Activated CD8-positive, alpha-beta memory T cell treated with anti-CD3 and anti-CD28 coated beads, Interleukin-2, amount 50 U/mL, for 4 hours (primary cell): Measurements from ENCODE around the gene PDZD2.

Experiments
- DNase-seq: peaks from one replicate; pipeline ENCODE4 v3.0.0-alpha.2; 2020

The PDZD2 gene

GRCh38 chr5:31890046-31890445, 251.1 kb downstream of the PDZD2 start:
- DNase-seq = no peak

- DNase-seq = no peak
Measured at GRCh38 chr5:31894141-31894540, 255.2 kb downstream of the PDZD2 start.

GRCh38 chr5:31895199-31895820, 256.4 kb downstream of the PDZD2 start:
- DNase-seq = no peak

- no peak for DNase-seq
Measured at GRCh38 chr5:31898036-31898632, 259.2 kb downstream of the PDZD2 start.

- no peak for DNase-seq
Measured at GRCh38 chr5:31900296-31900865, 261.4 kb downstream of the PDZD2 start.

GRCh38 chr5:31901807-31902530, 263.0 kb downstream of the PDZD2 start:
- DNase-seq = no peak

- DNase-seq = no peak
Measured at GRCh38 chr5:31908396-31908795, 269.5 kb downstream of the PDZD2 start.

GRCh38 chr5:31909073-31909472, 270.1 kb downstream of the PDZD2 start:
- no peak for DNase-seq

- DNase-seq = no peak
Measured at GRCh38 chr5:31911291-31912265, 272.6 kb downstream of the PDZD2 start.

- DNase-seq = no peak
Measured at GRCh38 chr5:31913808-31914207, 274.9 kb downstream of the PDZD2 start.

GRCh38 chr5:31916327-31916726, 277.4 kb downstream of the PDZD2 start:
- no peak for DNase-seq

- no peak for DNase-seq
Measured at GRCh38 chr5:31918739-31919138, 279.8 kb downstream of the PDZD2 start.

GRCh38 chr5:31921852-31922305, 282.9 kb downstream of the PDZD2 start:
- no peak for DNase-seq

GRCh38 chr5:31924005-31924404, 285.1 kb downstream of the PDZD2 start:
- no peak for DNase-seq

GRCh38 chr5:31931874-31932273, 292.9 kb downstream of the PDZD2 start:
- no peak for DNase-seq

GRCh38 chr5:31934156-31934555, 295.2 kb downstream of the PDZD2 start:
- DNase-seq = no peak

GRCh38 chr5:31935496-31936369, 296.8 kb downstream of the PDZD2 start:
- DNase-seq = no peak

GRCh38 chr5:31936683-31937082, 297.8 kb downstream of the PDZD2 start:
- DNase-seq = no peak

- no peak for DNase-seq
Measured at GRCh38 chr5:31937226-31937625, 298.3 kb downstream of the PDZD2 start.

- DNase-seq = no peak
Measured at GRCh38 chr5:31937703-31938102, 298.8 kb downstream of the PDZD2 start.

GRCh38 chr5:31939151-31939550, 300.2 kb downstream of the PDZD2 start:
- no peak for DNase-seq
